GM23248 (cell line): ENCODE measurements around the gene L3MBTL4. TPM values are rescaled to one million over a fixed set of nuclear protein-coding genes. Genes with fewer than 3 reads are reported as not detected.

Source experiments
- DNase-seq: peaks from one replicate; pipeline ENCODE4 v3.0.0-alpha.2; 2015
- H2AFZ ChIP-seq: fragments of 200-600 bp; sonication (generic); 2 replicates; pipeline ENCODE4 v1.6.1; 2016; ENCODE audit warnings: antibody characterized with exemption
- H3F3A ChIP-seq: fragments of 200-600 bp; sonication (generic); 2 replicates; pipeline ENCODE4 v1.6.1; 2016; ENCODE audit warnings: mild to moderate bottlenecking, antibody characterized with exemption, mixed run types; ENCODE audit not compliant: insufficient read depth
- H3K27ac ChIP-seq: fragments of 200-600 bp; sonication (generic); 2 replicates; pipeline ENCODE4 v1.5.1; 2016; ENCODE audit warnings: mild to moderate bottlenecking
- H3K27me3 ChIP-seq: fragments of 200-600 bp; sonication (generic); replicated peaks from 2 replicates; pipeline ENCODE4 v1.6.1; 2016; ENCODE audit warnings: mild to moderate bottlenecking; ENCODE audit not compliant: insufficient read depth
- H3K36me3 ChIP-seq: fragments of 200-600 bp; sonication (generic); 2 replicates; pipeline ENCODE4 v1.6.1; 2016; ENCODE audit warnings: low read depth, mild to moderate bottlenecking
- H3K4me1 ChIP-seq: fragments of 200-600 bp; sonication (generic); 2 replicates; pipeline ENCODE4 v1.6.1; 2016; ENCODE audit warnings: mild to moderate bottlenecking; ENCODE audit not compliant: insufficient read depth
- H3K4me2 ChIP-seq: fragments of 200-600 bp; sonication (generic); one replicate; pipeline ENCODE4 v1.6.1; 2016; ENCODE audit warnings: mild to moderate bottlenecking; ENCODE audit not compliant: unreplicated experiment
- H3K4me3 ChIP-seq: fragments of 200-600 bp; sonication (generic); 2 replicates; pipeline ENCODE4 v1.5.1; 2016; ENCODE audit warnings: mild to moderate bottlenecking
- H3K79me2 ChIP-seq: fragments of 200-600 bp; sonication (generic); 2 replicates; pipeline ENCODE4 v1.6.1; 2016; ENCODE audit warnings: mild to moderate bottlenecking; ENCODE audit not compliant: insufficient read depth
- H3K9ac ChIP-seq: fragments of 200-600 bp; sonication (generic); 2 replicates; pipeline ENCODE4 v1.6.1; 2016; ENCODE audit warnings: mild to moderate bottlenecking
- H3K9me2 ChIP-seq: fragments of 200-600 bp; sonication (generic); 2 replicates; pipeline ENCODE4 v1.6.1; 2016; ENCODE audit warnings: mixed run types, mild to moderate bottlenecking, moderate library complexity; ENCODE audit not compliant: insufficient read depth
- H3K9me3 ChIP-seq: fragments of 200-600 bp; sonication (generic); one replicate; pipeline ENCODE4 v1.6.1; 2017; ENCODE audit warnings: low read depth
- H4K20me1 ChIP-seq: fragments of 200-600 bp; sonication (generic); 2 replicates; pipeline ENCODE4 v1.6.0; 2016; ENCODE audit not compliant: insufficient read depth
- EZH2 ChIP-seq: fragments of 200-600 bp; sonication (generic); IDR thresholded peaks from 2 replicates; pipeline ENCODE4 v1.6.1; 2018; ENCODE audit warnings: antibody characterized with exemption, mild to moderate bottlenecking; ENCODE audit not compliant: insufficient read depth, poor library complexity, severe bottlenecking
- EZH2phosphoT487 ChIP-seq: fragments of 200-600 bp; sonication (generic); IDR thresholded peaks from 2 replicates; pipeline ENCODE4 v1.6.1; 2018; ENCODE audit warnings: antibody characterized with exemption, moderate library complexity, mild to moderate bottlenecking, low read depth; ENCODE audit not compliant: insufficient read depth
- WGBS, 2 experiments: methylation state at CpG; one replicate each; pipeline ENCODE4 v1.1.6; 2015 to 2017; ENCODE audit warnings: low lambda C conversion rate in 2 of 2, low coverage in 1 of 2; ENCODE audit errors: missing lambda C conversion rate in 2 of 2; 5-methylcytosine and 5-hydroxymethylcytosine counted together
- in situ Hi-C: fragments of 300-500 bp; cut with MboI; formaldehyde crosslinking; loops from 2 replicates; pipeline ENCODE4 v1.15.0; 2020
- polyA plus RNA-seq: library from polyadenylated mRNA; unstranded; fragments of >200 nt; fragmentation: Nextera tagmentation; extraction: Ambion mirVana; gene quantifications from 2 replicates; pipeline ENCODE4 v1.2.1, GENCODE V29; 2016
- total RNA-seq: library from RNA; depleted of rRNA; stranded (reverse); fragments of >200 nt; shearing (Covaris generic); gene quantifications from 2 replicates; pipeline ENCODE4 v1.2.3, GENCODE V29; 2014

The L3MBTL4 gene
- total and polyA plus RNA-seq, 2 experiments from 2014 or later, result not detected

GRCh38 chr18:6441200-6441599 is 26.5 kb upstream of the L3MBTL4 start:
- Histone ChIP-seq H3K27ac (no peak overlapping the region), H3K36me3 (no peaks in the 10 kb centered on the region), H2AFZ (no peak overlapping the region), H3K4me1 (no peaks in the 10 kb centered on the region), H3K9ac (no peak overlapping the region), H3F3A (no peaks in the 10 kb centered on the region), H3K79me2 (no peaks in the 10 kb centered on the region), H3K27me3 (no peaks in the 10 kb centered on the region), H3K4me2 (no peak overlapping the region), H3K9me3 (no peaks in the 10 kb centered on the region), H4K20me1 (no peaks in the 10 kb centered on the region), H3K4me3 (no peak overlapping the region), H3K9me2 (no peaks in the 10 kb centered on the region)
- WGBS, 2 experiments, result 51 to 61% methylated on average over 2 of the region's 2 CpGs
- in situ Hi-C loops, result no loop called here
- no peak for TF ChIP-seq EZH2
- TF ChIP-seq EZH2phosphoT487, result no peak
- DNase-seq, result no peak

- Histone ChIP-seq H3K27ac (no peak overlapping the region), H3K4me1 (no peaks in the 10 kb centered on the region), H4K20me1 (no peaks in the 10 kb centered on the region), H3K9ac (no peak overlapping the region), H3K4me2 (no peak overlapping the region), H3K79me2 (no peaks in the 10 kb centered on the region), H3K9me2 (no peaks in the 10 kb centered on the region), H3K27me3 (no peaks in the 10 kb centered on the region), H3K4me3 (no peak overlapping the region), H2AFZ (no peak overlapping the region), H3K36me3 (no peaks in the 10 kb centered on the region), H3K9me3 (no peaks in the 10 kb centered on the region), H3F3A (no peaks in the 10 kb centered on the region)
- TF ChIP-seq EZH2phosphoT487, result no peak
- in situ Hi-C loops, result no loop called here
- 73 to 77% methylated on average over 13 of the region's 13 CpGs for WGBS, 2 experiments
- no peak for DNase-seq
These were observed 23.5 kb upstream of the L3MBTL4 start for GRCh38 chr18:6437937-6438818.

- Histone ChIP-seq H3K79me2 (no peaks in the 10 kb centered on the region), H3K4me1 (no peaks in the 10 kb centered on the region), H3K4me3 (no peak overlapping the region), H3K9ac (no peak overlapping the region), H3K4me2 (no peak overlapping the region), H4K20me1 (no peaks in the 10 kb centered on the region), H3K9me2 (no peaks in the 10 kb centered on the region), H3K27me3 (no peaks in the 10 kb centered on the region), H2AFZ (no peak overlapping the region), H3K36me3 (no peaks in the 10 kb centered on the region), H3K27ac (no peak overlapping the region), H3K9me3 (no peaks in the 10 kb centered on the region), H3F3A (no peaks in the 10 kb centered on the region)
- WGBS, 2 experiments, result 2 to 11% methylated on average over 1 of the region's 1 CpG
- no peak for DNase-seq
- in situ Hi-C loops, result no loop called here
- no peak for TF ChIP-seq EZH2phosphoT487
- no peak for TF ChIP-seq EZH2
These were observed 21.0 kb upstream of the L3MBTL4 start for GRCh38 chr18:6435731-6436130.

- H3K79me2 ChIP-seq, result no peaks in the 10 kb centered on the region
- H3K36me3 ChIP-seq, result no peaks in the 10 kb centered on the region
- no peaks in the 10 kb centered on the region for H4K20me1 ChIP-seq
- no peaks in the 10 kb centered on the region for H3K4me1 ChIP-seq
- H3K27me3 ChIP-seq, result no peaks in the 10 kb centered on the region
- DNase-seq, result no peak
- TF ChIP-seq EZH2, result no peak
- no peak for TF ChIP-seq EZH2phosphoT487
- 28 to 29% methylated on average over 6 of the region's 6 CpGs for WGBS, 2 experiments
- H3K9ac ChIP-seq, result no peak overlapping the region
- in situ Hi-C loops, result no loop called here
- H3K9me2 ChIP-seq, result no peaks in the 10 kb centered on the region
- no peaks in the 10 kb centered on the region for H3K9me3 ChIP-seq
- H3K4me2 ChIP-seq, result no peak overlapping the region
- no peak overlapping the region for H2AFZ ChIP-seq
- no peaks in the 10 kb centered on the region for H3F3A ChIP-seq
- H3K4me3 ChIP-seq, result no peak overlapping the region
- H3K27ac ChIP-seq, result no peak overlapping the region
These were observed 20.4 kb upstream of the L3MBTL4 start for GRCh38 chr18:6434987-6435709.
